Measurements from ENCODE around the gene MFAP1. TPM values are rescaled to one million over a fixed set of nuclear protein-coding genes. Genes with fewer than 3 reads are reported as not detected.
"Not testable (repeated sequence)": the region's sequence is repeated elsewhere in the genome, so short reads cannot be mapped to it uniquely, and the experiment has no call there.

The MFAP1 gene
- total RNA-seq, 2 donors from 2014 or later, result 30.4 to 37.4 TPM

DNA sequence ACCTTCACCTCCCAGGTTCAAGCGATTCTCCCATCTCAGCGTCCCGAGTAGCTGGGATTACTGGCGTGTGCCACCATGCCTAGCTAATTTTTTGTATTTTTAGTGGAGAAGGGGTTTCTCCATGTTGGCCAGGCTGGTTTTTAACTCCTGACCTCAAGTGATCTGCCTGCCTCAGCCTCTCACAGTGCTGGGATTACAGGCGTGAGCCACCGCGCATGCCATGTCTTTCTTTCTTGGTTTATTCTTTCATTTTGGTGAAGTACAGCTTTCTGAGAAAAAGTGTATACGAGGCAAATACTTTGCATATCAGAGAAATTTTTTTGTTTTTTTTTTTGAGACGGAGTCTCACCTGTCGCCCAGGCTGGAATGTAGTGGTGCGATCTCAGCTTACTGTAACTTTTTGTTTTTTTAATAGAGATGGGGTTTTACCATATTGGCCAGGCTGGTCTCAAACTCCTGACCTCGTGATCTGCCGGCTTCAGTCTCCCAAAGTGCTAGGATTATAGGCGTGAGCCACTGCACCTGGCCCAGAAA lies 7.1 kb upstream of the MFAP1 start:
- Mint-ChIP-seq H3K36me3 (peaks cover 12% of the 10 kb centered on the region), H3K4me1 (ENCODE audit: low read depth in 2 of 2) (peaks cover 22 to 32% of the 10 kb centered on the region in 2 donors), H3K27ac (peak overlapping the region in 1 of 2 donors; percentile 58), H3K4me3 (peak overlapping the region; percentile 42)
- not testable (repeated sequence) for ATAC-seq; DNase-seq (ENCODE audit: low spot score); H3K27me3 Mint-ChIP-seq; H3K9me3 Mint-ChIP-seq

DNA sequence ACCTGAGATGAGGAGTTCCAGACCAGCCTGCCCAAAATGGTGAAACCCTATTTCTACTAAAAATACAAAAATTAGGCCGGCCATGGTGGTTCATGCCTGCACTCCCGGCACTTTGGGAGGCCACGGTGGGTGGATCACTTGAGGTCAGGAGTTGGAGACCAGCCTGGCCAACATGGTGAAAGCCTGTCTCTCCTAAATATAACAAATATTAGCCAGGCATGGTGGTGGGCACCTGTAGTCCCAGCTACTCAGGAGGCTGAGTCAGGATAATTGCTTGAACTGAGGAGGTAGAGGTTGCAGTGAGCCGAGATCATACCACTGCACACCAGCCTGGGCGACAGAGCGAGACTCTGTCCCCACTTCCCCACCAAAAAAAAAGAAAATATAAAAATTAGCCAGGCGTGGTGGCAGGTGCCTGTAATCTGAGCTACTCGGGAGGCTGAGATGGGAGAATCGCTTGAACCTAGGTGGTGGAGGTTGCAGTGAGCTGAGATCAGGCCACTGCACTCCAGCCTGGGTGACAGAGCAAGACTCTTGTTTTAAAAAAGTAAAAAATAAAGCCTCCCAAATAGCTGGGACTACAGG lies 6.3 kb upstream of the MFAP1 start:
- peaks cover 12% of the 10 kb centered on the region for H3K36me3 Mint-ChIP-seq
- DNase-seq (ENCODE audit: low spot score); H3K9me3 Mint-ChIP-seq; H3K27me3 Mint-ChIP-seq; ATAC-seq; H3K4me3 Mint-ChIP-seq: not testable (repeated sequence)
- H3K4me1 Mint-ChIP-seq (ENCODE audit: low read depth in 2 of 2), result peaks cover 22 to 32% of the 10 kb centered on the region in 2 donors
- H3K27ac Mint-ChIP-seq, result peak overlapping the region in 1 of 2 donors; percentile 84

DNA sequence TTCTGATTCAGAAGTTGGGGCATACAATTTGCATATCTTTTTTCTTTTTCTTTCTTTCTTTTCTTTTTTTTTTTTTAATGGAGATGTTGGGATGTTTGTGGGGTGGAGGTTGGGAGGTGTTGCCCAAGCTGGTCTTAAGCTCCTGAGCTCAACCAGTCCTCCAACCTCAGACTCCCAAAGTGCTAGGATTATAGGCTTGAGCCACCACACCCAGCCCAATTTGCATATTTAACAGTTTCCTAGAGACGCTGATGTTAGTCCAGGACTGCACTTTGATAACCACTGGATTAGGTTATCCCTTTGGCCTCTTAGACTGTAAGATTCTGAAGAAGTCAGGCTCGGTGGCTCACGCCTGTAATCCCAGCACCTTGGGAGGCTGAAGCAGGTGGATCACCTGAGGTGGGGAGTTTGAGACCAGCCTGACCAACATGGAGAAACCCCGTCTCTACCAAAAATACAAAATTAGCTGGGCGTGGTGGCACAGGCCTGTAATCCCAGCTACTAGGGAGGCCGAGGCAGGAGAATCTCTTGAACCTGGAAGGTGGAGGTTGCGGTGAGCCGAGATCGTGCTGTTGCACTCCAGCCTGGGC lies 5.6 kb upstream of the MFAP1 start:
- Mint-ChIP-seq H3K36me3 (peaks cover 10% of the 10 kb centered on the region), H3K4me3 (peak overlapping the region; percentile 63), H3K4me1 (ENCODE audit: low read depth in 2 of 2) (peaks cover 22 to 32% of the 10 kb centered on the region in 2 donors), H3K27ac (peak overlapping the region; percentile 53 to 84)
- not testable (repeated sequence) for ATAC-seq; H3K27me3 Mint-ChIP-seq; DNase-seq (ENCODE audit: low spot score); H3K9me3 Mint-ChIP-seq

DNA sequence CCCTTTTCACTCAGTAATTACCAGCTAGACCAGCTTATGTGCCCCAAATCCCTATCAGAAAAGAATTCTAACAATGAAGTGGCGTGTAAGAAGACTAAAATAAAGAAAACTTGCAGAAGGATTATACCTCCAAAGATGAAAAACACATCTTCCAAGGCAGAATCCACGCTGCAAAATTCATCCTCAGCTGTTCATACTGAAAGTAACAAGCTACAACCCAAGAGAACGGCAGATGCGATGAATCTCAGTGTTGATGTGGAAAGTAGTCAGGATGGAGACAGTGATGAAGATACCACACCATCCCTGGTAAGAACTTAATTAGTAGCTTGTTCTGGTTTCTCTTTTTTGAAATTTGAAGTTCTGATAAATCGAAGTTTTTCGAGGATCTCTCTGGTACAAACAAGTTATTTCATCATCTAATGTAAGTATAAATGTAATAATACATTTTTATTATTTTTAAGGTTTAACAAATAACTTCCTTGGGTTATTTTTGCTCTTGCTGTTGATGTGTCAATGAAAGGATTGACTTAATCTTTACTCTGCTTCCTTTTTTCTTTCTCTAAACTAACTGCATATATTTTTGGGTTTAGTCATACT lies 3.7 kb upstream of the MFAP1 start:
- Mint-ChIP-seq H3K4me1 (ENCODE audit: low read depth in 2 of 2) (peaks cover 30 to 40% of the 10 kb centered on the region in 2 donors), H3K27me3 (no peaks in the 10 kb centered on the region), H3K4me3 (peak overlapping the region; percentile 96), H3K9me3 (no peaks in the 10 kb centered on the region), H3K36me3 (peaks cover 14% of the 10 kb centered on the region), H3K27ac (peak overlapping the region; percentile 84 to 97)
- peak in 1 of 2 donors; percentile 61 for ATAC-seq
- DNase-seq (ENCODE audit: low spot score), result no peak

DNA sequence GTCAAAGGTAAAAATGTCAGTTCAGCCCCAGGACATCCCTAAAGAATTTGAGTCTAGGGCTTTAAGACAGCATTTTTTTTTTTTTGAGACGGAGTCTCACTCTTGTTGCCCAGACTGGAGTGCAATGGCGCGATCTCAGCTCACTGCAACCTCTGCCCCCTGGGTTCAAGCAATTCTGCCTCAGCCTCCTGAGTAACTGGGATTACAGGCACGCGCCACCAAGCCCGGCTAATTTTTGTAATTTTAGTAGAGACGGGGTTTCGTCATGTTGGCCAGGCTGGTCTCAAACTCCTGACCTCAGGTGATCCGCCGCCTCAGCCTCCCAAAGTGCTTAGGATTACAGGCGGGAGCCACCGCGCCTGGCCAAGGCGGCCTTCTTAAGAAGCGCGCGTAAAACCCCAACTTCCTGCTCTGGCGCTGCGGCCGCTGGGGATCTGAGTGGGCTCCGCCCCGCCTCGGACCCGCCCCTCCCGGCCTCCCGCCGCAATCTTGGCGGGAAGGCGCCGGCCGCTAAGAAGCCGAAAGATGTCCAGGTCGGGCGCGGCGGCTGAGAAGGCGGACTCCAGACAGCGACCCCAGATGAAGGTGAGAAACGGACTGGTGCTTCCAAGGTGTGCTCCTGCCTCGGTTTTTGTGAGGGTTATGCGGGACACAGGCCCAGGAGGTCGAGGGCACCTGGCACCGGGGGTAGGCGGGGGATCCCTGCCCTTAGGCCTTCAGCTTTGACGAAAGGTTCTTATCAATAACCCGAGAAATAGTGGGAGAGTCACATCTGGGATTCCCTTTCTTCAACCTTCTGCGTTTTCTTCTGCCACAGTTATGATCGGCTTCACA lies 2.2 kb upstream of the MFAP1 start, which contains the start of gene WDR76:
Gene WDR76, plus strand, starts transcription at position 495 of the 834 bp plus-strand sequence. Its CDS starts 31 bp downstream, at position 526.
- Mint-ChIP-seq H3K4me3 (peak within 1 kb of the TSS; percentile 96), H3K36me3 (peaks cover 14% of the 10 kb centered on the region), H3K27me3 (no peaks in the 10 kb centered on the region), H3K27ac (peak within 1 kb of the TSS; percentile 84 to 97), H3K4me1 (ENCODE audit: low read depth in 2 of 2) (peaks cover 29 to 37% of the 10 kb centered on the region in 2 donors), H3K9me3 (no peaks in the 10 kb centered on the region)
- DNase-seq (ENCODE audit: low spot score), result peak; percentile 89
- ATAC-seq, result peak; percentile 88 to 91

DNA sequence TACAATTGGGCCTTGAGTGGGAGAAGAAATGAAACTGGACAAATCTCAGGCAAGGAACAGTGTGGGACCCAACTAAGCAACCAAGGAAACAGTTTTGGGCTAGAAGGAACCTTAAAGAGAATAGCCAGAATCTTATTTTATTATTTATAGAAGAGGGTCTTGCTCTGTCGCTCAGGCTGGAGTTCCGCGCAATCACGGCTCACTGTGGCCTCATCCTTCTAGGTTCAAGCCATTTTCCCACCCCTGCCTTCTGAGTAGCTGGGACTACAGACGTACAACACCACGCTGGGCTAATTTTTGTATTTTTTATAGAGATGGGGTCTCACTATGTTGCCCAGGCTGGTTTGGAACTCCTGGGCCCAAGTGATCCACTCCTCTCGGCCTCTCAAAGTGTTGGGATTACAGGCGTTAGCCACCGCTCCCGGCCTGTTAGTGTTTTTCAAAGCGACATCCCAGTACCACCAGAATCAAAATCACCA lies 1.6 kb upstream of the MFAP1 start:
- H3K27me3 Mint-ChIP-seq, result no peaks in the 10 kb centered on the region
- no peak for ATAC-seq
- no peak for DNase-seq (ENCODE audit: low spot score)
- H3K36me3 Mint-ChIP-seq, result peaks cover 14% of the 10 kb centered on the region
- H3K9me3 Mint-ChIP-seq, result no peaks in the 10 kb centered on the region
- peaks cover 34 to 41% of the 10 kb centered on the region in 2 donors for H3K4me1 Mint-ChIP-seq (ENCODE audit: low read depth in 2 of 2)
- H3K4me3 Mint-ChIP-seq, result peak overlapping the region; percentile 96
- peak overlapping the region; percentile 84 to 97 for H3K27ac Mint-ChIP-seq

DNA sequence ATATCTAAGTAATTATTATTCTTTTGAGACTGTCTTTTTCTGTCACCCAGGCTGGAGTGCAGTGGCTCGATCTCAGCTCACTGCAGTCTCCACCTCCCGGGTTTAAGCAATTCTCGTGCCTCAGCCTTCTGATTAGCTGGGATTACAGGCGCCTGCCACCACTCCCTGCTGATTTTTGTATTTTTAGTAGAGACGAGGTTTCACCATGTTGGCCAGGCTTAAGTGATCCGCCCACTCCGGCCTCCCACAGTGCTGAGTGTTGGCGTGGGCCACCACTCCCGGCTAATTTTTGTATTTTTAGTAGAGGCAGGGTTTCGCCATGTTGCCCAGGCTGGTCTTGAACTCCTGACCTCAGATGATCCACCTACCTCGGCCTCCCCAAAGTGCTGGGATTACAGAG lies 815 bp upstream of the MFAP1 start:
- not testable (repeated sequence) for ATAC-seq; H3K27me3 Mint-ChIP-seq; H3K9me3 Mint-ChIP-seq; DNase-seq (ENCODE audit: low spot score)
- peak overlapping the region; percentile 96 for H3K4me3 Mint-ChIP-seq
- peaks cover 34 to 41% of the 10 kb centered on the region in 2 donors for H3K4me1 Mint-ChIP-seq (ENCODE audit: low read depth in 2 of 2)
- H3K27ac Mint-ChIP-seq, result peak overlapping the region; percentile 84 to 97
- peaks cover 14% of the 10 kb centered on the region for H3K36me3 Mint-ChIP-seq

DNA sequence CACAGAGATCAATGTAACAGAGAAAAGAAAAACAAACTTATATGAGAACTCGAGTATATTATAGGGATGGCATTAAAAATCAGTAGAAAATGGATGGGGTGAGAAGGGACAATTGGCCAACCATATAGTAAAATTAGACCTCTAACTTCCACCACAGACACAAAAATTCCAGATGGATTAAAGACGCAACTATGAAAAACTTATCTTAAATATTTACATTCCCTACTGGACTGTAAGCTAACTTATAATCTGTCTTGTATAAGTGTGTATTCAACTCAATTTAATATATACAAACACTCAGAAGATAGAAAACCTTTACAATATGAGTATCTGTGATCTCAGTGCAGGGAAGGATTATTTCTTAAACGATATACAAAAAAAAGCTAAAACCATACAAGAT lies 3.0 kb downstream of the MFAP1 start:
- no peak for ATAC-seq
- no peak for DNase-seq (ENCODE audit: low spot score)
- Mint-ChIP-seq H3K9me3 (no peaks in the 10 kb centered on the region), H3K27me3 (no peaks in the 10 kb centered on the region), H3K36me3 (peaks cover 13% of the 10 kb centered on the region), H3K4me3 (peak overlapping the region; percentile 45), H3K27ac (peak overlapping the region in 1 of 2 donors; percentile 10), H3K4me1 (ENCODE audit: low read depth in 2 of 2) (peaks cover 19 to 22% of the 10 kb centered on the region in 2 donors)

DNA sequence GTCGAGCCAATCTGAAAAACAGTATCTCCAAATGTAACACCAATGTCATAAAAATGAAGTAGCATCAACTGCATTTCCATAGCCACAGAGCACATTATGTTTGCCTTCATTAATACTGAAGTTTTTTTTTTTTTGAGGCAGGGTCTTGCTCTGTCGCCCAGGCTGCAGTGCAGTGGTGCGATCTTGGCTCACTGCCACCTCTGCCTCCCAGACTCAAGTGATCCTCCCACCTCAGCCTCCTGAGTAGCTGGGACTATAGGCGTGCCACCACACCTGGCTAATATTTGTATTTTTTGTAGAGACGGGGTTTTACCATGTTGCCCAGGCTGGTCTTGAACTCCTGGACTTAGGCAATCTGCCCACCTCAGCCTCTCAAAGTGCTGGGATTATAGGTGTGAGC lies 9.4 kb downstream of the MFAP1 start:
- not testable (repeated sequence) for H3K27ac Mint-ChIP-seq; H3K27me3 Mint-ChIP-seq; ATAC-seq; H3K9me3 Mint-ChIP-seq; DNase-seq (ENCODE audit: low spot score); H3K4me3 Mint-ChIP-seq
- H3K36me3 Mint-ChIP-seq, result peaks cover 28% of the 10 kb centered on the region
- peaks cover 8 to 16% of the 10 kb centered on the region in 2 donors for H3K4me1 Mint-ChIP-seq (ENCODE audit: low read depth in 2 of 2)

DNA sequence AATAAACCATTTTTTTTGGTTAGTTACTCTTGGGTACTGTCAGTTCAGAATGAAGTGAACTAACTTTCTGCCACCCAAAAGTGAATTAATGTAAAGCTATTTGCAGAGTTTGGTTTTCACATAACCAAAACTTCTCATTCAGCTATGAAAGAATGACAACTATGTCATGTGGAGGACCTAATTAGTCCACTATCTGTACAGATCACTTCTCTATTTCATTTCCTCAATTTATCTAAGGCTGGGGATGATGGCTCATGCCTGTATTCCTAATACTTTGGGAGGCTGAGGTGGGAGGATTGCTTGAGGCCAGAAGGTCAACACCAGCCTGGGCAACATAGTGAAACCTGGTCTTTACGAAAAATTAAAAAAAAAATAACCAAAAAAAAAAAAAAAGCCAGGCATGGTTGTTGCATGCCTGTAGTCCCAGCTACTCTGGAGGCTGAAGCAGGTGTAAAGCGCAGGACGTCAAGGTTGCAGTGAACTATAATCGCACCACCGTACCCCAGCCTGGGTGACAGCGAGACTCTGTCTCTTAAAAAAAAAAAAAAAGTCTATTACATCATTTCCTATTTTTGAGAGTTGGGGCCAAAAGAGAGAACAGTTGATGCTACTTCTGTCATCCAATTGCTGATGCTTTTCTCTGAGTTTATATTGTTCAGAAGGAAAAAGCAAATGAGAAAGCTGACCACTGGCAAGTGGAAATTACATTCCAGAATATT lies 15.4 kb downstream of the MFAP1 start:
- ATAC-seq, result no peak
- H3K27ac Mint-ChIP-seq, result no peak overlapping the region

DNA sequence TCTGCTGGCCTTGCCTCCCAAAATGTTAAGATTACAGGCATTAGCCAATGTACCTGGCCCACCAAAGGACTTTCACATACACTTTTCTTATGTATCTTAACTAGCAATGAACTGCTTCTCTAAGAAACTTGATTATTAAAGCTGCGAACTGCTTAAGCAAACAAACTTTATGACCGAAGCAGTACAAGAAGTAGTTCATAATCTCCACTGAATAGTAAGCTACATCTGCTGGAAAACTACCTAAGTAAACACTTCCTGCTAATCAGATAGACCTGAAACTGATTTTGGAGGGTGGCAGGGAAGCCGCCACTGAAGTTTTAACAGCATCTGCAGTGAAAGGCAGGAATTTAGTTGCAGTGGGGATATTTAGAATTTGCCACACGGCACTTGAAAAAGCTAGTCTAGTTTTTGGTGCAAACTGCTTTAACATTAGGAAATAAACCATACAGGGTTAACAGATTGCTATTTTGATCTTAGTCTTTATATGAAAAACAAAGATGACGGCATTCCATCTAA lies 16.0 kb downstream of the MFAP1 start:
- Mint-ChIP-seq H3K36me3 (peaks cover 32% of the 10 kb centered on the region), H3K27me3 (no peaks in the 10 kb centered on the region), H3K9me3 (no peaks in the 10 kb centered on the region), H3K4me1 (ENCODE audit: low read depth in 2 of 2) (peaks cover 4 to 5% of the 10 kb centered on the region in 2 donors), H3K27ac (no peak overlapping the region), H3K4me3 (no peak overlapping the region)
- no peak for ATAC-seq
- DNase-seq (ENCODE audit: low spot score), result no peak

More for the DNA sequence above, 15.4 kb downstream of the MFAP1 start:
- peaks cover 4 to 5% of the 10 kb centered on the region in 2 donors for H3K4me1 Mint-ChIP-seq (ENCODE audit: low read depth in 2 of 2)
- no peaks in the 10 kb centered on the region for H3K27me3 Mint-ChIP-seq
- H3K9me3 Mint-ChIP-seq, result no peaks in the 10 kb centered on the region
- H3K4me3 Mint-ChIP-seq, result no peak overlapping the region
- no peak for DNase-seq (ENCODE audit: low spot score)
- peaks cover 32% of the 10 kb centered on the region for H3K36me3 Mint-ChIP-seq

DNA sequence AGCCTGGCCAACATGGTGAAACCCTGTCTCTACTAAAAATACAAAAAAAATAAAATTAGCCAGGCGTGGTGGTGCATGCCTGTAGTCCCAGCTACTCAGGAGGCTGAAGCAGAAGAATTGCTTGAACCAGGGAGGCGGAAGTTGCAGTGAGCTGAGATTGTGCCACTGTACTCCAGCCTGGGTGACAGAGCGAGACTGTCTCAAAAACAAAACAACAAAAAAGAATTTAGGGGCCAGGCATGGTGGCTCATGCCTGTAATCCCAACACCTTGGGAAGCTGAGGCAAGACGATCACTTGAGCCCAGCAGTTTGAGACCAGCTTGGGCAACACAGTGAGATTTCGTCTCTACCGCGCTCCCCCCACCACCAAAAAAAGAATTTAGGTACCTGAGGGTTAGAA lies 21.8 kb downstream of the MFAP1 start:
- H3K27me3 Mint-ChIP-seq; DNase-seq (ENCODE audit: low spot score); H3K4me3 Mint-ChIP-seq; H3K9me3 Mint-ChIP-seq; ATAC-seq; H3K27ac Mint-ChIP-seq: not testable (repeated sequence)
- Mint-ChIP-seq H3K4me1 (ENCODE audit: low read depth in 2 of 2) (peaks cover 27 to 30% of the 10 kb centered on the region in 2 donors), H3K36me3 (peaks cover 42% of the 10 kb centered on the region)

Measured in natural killer cell treated with Interleukin-12 subunit alpha and Interleukin-12 subunit beta and Interleukin-15 and Interleukin-18, amount 100 ng/mL, for 72 hours (primary cell).